NCI-H2227 treated with DMSO at 0.1 percent for 48 hours (cell line): ENCODE results near the gene RETREG1.

Source experiments
- DNase-seq: peaks from one replicate; lab custom pipeline; 2025; lab: John Stamatoyannopoulos, UW

RETREG1 gene

DNA sequence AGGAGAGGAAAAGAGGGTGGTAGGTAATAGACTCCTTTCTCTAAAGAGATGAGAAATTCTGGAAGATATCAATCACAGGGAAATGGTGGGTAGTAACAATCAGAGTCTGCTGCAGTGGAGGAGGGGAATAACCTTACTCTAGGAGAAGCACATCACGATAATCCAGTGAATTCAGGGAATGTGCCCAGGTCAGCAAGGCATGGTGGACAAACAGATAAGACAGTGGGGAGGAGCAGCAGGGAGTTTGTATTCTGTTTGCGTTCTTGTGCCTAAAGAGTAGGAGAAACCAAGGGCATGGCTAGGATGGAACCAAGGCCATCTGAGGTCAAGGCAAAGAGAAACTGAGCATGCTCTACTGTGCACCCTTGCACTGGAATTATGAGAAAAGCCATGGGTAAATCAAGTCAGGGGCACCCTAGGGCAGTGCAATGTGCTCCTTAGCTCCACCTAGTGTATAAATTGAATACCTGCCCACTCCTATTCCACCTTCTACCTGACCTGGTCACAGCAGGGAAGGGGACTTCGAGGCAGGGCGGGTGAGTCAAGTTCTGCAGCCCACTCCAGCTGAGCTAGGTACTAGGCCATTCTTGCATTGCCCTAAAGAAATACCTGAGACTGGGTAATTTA is 31.6 kb downstream of the RETREG1 start:
- DNase-seq: no peak

DNA sequence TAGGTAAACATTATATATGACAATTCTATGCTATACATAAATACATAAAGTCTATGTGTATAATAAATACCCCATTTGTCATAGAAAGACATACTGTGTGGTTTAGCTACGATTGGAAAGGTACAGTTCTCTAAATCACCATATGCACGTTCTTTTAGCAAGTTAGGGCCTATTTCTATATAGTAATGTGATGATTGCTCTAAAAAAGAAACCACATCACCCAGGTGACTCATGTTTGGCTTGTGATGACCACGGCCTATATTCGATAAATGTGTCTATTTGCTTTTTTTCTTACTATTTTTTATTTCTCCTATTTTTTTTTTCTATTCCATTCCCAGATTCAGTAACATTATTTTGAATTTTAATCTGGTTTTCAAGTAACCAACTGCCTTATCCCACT is 34.7 kb downstream of the RETREG1 start:
- no peak for DNase-seq

DNA sequence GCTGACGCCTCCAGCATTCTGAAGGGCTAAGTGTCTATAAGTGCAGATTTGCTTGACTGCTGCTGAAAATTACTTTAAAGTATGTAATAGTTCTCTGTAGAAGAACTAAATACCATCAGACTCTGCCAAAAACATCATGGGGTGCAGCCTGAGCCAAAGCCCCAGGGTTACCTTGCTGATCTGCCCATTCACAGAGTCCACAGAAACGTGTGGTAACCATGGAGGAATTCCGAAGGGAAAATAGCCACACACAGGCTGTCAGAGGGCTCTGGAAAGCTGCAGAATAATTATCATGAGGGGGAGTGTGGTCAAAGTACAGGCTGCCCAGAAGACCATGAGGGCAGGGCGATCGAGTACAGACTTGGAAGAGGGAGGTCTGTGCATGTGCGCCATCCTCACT is 36.4 kb downstream of the RETREG1 start:
- DNase-seq: no peak

DNA sequence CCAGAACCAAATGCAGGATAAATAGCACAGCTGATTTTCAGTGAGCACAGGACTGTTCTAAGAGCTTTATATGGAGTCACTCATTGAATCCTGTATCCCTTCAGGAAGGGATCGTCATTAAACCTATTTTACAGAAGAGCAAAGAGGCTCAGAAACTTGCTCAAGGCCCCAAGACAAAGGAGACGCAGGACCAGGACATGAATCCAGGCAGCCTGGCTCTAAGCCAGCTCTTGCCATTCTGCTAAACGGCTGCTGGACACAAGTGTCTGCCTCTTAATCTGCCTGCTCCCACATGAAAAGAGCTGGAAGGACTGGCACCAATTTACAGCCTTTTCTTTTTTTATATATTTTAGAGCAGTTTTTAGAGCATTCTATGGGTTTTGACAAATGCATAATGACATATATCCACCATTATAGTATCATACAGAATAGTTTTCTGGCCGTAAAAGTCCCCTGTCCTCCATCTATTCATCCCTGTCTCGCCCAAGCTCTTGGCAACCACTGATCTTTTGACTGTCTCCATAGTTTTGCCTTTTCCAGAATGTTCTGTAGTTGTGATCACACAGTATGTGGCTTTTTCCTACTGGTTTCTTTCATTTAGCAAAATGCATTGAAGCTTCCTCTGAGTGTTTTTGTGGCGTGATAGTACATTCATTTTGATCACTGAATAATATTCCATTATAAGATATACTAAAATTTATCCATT is 37.5 kb downstream of the RETREG1 start:
- peak; percentile 51 for DNase-seq

DNA sequence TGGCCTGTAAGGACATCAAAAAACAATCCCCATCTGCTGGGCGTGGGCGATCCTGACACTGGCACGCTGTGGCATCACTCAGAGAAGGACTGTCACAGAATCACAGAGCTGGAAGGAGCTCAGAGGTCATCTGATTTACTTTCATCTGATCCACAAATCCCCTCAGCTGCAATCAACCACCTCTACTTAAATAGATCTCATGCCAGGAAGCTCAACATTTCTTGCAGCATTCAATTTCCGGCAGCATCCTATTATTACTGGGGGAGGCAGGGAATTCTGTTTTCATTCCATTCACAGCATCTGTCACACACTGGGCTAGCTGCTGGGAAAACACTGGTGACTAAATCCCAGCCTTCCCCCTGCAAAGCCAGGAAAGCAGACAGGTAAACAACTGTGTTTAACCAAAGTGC is 38.3 kb downstream of the RETREG1 start:
- DNase-seq: peak; percentile 89

DNA sequence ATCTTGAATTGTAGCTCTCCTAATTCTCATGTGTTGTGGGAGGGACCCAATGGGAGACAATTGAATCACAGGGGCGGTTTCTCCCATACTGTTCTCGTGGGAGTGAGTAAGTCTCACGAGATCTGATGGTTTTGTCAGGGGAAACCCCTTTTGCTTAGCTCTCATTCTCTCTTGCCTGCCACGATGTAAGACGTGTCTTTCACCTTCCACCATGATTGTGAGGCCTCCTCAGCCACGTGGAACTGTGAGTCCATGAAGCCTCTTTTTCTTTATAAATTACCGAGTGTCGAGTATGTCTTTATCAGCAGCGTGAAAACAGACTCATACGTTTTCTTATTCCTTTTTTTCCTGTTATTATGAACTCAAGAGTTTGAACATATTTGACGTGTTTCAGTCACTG is 39.1 kb downstream of the RETREG1 start:
- no peak for DNase-seq

DNA sequence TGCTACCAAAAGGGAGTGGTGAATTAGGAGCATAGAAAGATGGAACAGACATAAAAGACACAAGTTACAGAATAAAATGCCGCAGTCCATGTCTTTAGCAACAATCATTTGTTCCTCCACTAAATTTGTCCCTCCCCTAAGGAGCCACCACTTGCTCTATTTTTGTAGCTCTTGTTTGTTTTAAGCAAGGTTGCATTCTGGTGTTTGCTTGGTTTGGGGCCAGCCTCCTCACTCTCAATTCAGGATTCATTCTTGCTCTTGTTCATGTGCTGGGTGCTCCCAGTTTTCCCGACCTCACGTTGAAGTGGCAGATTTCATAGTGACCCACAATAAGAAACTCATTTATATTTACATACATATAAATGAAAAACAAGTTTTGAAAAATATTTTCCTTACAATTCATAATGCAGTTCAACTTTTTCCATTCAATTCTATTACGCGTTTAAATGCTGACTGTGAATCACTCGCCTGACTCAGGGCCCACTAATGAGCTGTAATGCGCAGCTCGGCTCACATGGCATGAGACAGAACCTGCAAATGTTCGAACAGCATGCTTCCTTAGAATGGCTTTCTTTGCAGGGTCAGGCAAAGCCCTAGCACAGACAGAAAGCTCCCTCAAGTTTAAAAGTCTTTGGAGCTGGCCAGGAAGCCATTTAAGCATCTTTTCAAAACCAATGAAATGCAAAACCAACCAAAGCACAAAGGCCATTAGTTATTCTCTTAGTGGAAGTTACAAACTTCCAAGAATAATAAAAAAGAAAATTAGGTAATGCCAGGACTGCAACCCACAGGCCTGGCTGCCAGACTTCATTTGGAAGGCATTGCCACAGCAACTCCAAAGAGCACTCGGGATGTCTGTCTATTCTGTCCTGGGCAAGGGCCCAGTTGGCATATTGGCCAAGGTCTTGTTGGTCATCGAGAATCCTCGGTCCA is 41.7 kb downstream of the RETREG1 start:
- no peak for DNase-seq

DNA sequence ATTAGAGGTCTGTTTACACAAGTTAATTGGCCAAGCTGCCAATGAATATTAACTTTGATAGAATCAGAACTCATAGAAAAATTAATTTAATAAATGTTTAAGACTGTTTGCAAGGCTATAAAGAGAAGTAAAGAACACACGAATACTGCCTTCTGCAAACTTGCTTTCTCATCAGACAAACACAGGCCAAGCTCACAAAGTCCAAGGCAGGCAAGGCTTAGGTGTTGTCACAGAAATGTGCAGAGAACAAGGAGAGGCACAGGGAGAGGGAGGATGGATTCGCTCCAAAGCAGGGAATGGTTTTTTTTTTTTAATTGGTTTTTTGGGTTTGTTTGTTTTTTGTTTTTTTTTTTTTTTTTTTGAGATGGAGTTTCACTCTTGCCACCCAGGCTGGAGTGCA is 43.4 kb downstream of the RETREG1 start:
- DNase-seq: no peak

DNA sequence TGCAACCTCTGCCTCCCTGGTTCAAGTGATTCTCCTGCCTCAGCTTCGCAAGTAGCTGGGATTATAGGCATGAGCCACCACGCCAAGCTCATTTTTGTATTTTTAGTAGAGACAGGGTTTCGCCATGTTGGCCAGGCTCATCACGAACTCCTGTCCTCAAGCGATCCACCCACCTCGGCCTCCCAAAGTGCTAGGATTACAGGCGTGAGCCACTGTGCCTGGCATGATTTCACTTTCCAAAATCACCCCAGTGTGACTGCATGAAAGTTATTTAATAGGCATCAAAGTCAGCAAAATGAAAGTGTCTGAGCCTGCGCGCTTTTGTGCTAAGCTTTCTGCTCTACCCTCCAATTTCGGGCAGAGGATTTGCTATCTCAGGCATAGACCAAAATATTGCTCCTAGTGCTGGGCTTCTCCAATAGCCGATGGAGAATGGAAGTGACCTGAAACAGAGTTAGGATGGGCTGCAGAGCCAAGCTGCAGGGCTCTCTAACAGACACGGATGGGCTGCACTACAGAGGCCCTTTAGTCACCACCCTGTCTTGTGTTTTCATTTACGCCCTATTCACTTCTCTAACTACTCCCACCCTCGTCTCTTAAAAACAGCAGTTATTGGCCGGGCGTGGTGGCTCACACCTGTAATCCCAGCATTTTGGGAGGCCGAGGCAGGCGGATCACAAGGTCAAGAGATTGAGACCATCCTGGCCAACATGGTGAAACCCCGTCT is 44.3 kb downstream of the RETREG1 start:
- DNase-seq: no peak

DNA sequence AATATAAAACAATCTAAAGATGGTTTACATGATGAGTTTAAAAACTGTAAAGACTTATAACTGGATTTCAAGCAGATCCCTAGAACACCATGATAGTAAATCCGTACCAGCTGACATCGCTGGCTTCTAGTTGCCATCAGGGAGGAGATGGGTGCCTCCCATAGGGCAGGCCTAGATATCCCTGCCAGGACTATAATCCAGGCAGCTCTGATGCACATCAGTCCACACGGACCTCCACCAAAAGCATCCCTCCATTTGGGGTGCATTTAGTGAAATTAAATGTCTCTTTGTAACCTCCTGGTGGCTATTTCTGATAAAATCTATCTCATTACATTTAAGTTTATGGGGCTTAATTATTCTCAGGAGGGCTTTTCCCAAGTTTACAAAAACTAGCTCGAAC is 45.8 kb downstream of the RETREG1 start:
- no peak for DNase-seq

DNA sequence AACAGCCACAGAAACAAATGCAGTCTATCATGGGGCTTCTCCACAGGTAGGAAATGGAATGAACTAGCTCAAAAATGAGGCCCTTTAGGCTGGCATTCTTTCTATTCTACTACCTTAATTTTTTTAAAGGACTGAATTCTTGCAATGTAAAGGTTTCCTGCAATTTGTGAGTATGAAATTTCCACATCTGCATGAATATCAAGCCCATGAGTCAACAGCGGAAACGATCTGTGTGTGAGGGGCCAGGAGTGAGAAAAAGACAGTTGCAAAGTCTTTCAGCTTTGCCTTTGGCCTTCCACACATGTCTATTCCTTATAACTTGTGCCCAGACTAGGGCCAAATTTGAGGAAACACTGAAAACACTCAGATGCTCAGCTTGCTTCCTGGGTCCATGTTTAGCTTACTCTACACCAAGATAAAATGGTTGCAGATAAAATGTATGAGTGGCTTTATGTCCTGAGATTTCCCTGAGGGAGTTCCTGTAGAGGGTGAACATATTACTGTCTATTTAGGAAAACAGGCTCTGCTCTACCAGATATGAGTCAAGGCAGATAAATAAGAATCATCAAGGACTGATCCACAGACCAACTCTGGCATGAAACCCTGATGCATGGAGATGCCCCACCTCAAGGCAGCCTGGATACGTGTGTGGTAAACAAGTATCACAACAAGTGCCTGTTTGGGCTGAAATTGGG is 46.5 kb downstream of the RETREG1 start:
- no peak for DNase-seq

DNA sequence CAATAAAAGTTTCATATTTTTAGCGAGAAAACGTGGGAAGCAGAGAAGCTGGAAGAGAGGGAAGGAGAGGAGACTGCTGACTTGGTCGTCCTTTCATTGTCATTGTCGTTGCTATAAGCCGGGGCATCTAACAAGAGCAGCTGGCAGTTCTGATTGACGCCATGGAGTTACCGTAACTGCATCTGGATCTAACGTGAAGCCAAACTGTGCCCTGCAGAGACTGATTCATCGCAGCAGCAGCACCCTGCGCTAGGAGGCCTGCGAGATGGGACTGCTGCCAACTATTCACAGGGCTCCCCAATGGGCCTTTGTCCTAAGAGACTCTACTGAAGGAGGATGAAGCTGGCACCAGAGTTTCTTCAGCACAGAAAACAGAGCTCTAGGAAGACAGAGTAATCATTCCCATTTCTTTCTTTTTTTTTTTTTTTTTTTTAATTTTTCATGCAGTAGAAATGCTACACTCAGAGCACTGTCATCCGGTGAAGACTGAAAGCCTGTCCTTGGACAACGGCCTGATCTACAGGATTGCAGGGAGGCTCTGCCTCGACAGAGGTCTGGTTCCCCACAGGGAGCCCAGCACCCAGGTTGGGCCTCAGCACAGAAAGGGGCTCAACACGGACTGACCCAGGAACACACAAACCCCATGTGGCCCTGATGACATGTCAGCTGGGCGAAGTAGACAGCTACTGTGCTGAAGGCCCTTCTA is 47.8 kb downstream of the RETREG1 start:
- no peak for DNase-seq

DNA sequence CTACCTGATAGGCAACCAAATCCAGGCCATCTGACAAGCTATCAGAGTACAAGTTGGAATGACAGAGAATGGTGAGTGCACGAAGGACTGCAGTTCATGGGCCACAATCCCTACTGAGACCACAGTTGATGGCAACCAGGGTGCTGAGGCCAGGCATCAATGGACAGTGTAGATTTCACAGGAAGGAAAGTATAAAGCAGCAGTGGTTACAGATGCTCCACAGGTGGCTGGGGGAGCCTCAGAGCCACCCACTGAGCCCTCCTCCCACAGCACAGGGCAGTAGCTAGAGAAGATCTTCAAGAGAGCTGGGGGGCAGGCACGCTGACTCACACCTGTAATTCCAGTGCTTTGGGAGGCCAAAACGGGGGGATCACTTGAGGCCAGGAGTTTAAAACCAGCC is 49.4 kb downstream of the RETREG1 start:
- no peak for DNase-seq

DNA sequence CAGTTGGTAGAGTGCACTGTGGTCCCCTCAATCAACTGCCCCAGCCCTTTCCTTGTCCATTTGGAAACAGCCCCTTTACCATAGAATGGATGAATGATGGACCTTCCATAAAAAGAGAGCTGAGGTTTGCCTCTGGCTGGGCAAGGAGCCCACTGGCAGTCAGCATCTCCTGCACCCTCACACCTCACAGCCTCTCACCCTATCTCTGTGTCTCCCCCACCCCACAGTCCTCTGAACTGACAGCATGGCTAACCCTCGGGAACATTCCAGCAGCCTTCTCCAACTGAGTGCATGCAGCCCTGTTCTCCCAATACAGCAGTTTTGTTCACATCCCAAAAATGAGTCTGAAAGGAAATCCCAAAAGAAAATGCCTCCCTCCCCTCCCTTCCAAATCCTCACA is 51.7 kb downstream of the RETREG1 start:
- no peak for DNase-seq

DNA sequence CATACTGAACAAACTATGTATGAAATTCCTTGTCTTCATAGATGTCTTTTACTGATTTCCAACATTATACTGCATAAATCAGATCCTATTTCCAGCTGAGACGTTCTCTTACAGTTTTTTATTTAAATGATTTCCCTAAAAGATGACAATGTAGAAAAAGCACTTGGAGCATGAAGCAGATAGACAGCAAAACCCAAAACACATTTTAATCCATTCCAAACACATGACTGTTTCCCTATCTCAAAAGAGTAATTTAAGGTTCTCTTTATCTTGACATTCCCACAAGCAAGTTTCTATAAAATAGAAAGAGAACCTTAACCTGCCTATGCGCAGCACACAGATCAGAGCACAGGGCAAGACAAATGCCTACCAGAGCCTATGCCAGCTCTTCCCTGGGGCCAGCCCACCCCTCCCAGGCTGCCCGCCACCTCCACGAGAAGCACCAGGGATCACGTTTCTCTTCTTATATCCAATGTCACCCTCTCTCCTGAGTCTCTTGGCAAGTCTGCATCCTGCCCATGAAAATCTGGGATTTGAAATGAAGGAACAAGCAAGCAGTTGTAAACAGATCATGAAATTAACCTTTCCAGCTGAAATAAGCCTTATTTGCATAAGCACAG is 52.4 kb downstream of the RETREG1 start:
- no peak for DNase-seq

DNA sequence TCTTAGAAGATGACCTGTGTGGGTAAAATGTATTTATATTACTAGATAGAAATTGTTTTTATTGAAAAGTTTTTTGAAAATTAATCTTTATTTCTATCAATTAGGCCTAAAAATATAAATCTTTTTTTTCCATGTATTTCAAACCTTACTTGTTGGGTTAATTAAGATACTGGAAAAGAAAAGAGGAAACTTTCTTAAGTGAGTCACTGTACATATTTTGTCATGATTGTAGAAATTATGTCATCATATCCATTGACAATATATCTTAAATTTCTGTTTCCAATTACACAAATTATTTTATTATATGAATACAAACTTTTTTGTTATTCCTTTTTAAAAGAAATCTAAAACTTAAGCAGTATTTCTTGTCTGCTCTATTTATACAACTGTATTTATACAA is 53.1 kb downstream of the RETREG1 start:
- no peak for DNase-seq

DNA sequence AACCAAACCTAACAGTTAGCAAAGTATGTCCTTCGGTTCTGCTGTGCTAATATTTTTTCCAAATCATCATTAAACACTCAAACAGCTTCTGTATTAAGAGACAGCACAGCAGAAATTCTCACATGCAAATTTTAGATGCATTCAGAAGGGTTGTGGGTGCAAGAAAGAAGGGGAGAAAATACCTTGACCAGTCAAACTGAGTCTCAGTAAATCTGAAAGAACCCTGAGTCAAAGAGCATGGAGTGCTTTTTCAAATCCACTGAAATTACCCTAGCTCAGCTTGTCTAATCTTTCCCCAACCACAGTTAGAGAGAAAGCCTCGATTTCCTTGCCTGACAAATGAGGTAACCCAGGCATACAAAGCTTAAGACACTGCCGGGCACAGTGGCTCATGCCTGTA is 55.1 kb downstream of the RETREG1 start:
- DNase-seq: no peak

DNA sequence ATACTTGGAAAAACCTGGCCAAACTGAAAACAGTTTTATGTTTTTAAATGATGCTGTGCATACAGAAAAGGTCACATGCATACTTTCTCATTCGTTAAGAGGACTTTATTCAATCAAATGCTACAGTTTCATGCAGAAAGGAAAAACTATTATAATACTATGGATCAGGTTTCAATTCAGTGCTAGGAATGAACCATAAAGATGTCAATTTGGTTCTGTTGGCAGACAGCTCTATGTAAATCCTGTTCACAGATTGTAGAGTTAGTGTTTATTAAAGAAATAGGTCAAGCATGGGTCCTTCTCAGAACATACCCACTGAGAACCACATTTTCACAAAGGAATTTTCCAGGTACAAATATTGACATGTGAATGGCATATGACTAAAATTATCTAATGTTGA is 57.1 kb downstream of the RETREG1 start:
- no peak for DNase-seq

DNA sequence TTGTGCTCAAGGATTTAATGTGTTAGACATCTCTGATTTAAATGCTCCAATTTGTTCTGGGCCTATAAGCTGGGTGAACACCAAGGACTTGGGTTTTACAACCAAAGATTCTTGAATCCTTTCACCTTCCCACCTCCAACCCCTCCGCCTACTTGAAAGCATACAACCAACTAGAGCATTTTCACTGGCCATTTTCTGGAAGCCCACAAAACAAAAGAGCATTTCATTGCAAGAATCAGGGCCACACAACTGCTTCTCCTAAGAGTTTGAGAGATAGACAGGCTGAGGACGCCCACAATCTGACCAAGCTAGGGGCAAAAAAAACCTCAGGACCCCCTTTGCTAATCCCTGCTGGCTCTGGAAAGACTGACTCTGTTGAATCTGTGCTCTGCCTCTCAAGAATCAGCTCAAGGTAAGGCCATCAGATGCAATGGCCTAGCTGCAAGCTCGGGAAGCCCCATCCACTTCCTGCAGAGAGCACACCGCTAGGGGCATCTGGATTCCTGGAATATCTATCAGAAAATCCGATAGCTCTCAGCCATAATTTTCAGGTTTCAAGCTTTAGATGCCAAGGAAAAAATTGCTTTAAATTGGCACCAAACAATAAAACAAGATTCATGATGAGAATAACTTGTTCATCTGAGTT is 57.7 kb downstream of the RETREG1 start:
- no peak for DNase-seq

DNA sequence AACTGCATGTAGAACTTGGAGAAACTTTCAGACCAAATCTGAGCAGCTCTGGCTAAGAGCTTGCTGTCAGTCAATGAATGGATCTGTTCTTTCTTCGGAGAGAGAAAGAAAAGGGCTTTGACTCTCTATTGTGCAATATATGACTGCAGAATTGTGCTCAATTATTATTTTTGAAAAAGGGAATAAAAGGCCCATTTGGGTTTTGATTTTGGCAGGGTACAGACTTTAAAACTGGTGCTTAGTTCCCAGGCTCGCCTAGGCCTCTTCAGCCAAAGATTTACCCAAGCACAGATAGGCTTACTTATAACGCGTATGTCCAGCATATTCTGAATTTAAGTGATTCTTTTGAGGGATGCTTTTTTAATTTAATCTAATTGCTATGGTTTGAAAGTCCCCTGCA is 59.3 kb downstream of the RETREG1 start:
- no peak for DNase-seq
